ENCODE measurements around the gene ADIPOR2.

ADIPOR2 gene

DNA sequence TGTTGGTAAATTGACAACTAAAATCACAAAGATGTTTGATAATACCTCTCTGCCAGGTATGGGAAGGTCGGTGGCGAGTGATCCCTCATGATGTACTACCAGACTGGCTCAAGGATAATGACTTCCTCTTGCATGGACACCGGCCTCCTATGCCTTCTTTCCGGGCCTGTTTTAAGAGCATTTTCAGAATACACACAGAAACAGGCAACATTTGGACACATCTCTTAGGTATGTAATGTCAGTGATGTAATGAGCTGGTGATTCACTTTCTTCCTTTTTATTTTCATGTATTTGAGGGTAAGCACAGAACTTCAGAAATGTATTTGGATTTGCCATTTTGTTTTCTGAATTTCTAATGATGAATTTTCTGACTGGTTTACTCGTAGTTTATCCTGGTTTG is 86.9 kb downstream of the ADIPOR2 start:
- DNase-seq = no peak

DNA sequence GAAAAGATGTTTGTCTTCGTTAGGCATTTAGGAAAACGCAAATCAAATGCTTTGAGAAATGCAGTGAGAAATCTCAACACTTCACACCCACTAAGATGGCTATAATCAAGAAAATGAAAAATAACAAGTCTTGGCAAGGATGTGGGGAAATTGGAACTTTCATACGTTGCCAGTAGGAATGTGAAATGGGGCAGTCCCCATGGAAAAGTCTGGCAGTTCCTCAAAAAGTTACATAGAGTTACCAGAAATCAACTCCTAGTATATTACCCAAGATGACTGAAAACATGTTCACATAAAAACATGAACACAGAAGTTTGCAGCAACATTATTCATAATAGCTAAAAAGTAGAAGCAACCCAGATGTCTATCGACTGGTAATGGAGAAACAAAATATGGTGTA is 88.0 kb downstream of the ADIPOR2 start:
- DNase-seq = no peak

DNA sequence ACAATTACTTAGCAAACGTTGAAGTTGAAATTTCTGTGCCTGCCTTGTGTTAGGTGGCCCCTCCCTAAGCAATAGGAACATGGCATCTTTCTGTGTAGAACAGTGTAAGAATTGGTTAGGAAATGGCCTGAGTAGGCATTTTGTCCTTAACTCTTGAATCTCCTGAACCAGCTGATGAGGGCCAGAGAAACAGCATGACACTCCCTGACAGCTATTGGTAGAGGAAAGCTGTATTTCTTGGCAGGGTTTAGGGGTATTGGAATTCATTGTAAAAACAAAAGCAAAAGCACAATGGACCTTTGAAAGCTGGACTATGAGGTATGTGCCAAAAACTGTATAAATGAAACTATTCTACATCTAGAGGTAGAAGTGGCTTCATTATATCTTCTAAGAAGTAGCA is 88.9 kb downstream of the ADIPOR2 start:
- no peak for DNase-seq

DNA sequence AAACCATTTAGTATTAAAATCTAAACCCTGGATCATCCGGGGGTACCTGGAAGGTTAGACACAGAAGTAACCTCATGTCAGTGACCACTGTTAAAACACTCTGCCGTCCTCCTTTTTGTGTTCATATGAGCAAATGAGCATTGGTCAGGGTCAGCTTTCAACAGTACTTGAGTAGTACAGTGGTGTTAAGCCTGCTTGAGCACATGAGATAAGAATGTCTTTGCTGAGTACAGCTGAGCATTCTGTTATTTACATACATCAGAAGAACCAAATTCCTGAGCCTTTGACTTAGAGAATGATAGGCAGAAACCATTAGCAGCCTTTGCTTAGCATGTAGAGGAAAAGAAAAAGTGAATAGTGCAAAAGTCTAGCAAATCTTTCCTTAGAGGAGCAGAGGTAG is 90.9 kb downstream of the ADIPOR2 start:
- DNase-seq = no peak

DNA sequence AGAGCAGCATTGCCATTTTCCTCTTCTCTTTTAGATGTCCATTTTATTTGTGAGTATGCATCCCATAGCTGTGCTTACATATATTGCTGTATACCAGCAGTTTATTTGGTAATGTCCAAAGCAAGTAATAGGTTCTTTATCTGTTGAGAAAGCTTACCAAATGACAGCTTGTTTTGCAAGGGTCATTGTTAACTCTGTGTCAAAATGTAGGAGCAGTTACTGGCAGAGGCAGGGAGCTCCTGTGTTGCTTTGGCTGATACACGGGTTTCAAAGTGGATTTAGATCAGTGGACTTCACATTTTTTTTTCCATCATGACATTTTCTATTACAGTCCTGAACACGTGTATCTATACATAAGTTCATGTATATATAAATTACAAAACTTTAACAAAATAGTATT is 91.3 kb downstream of the ADIPOR2 start:
- DNase-seq = no peak

DNA sequence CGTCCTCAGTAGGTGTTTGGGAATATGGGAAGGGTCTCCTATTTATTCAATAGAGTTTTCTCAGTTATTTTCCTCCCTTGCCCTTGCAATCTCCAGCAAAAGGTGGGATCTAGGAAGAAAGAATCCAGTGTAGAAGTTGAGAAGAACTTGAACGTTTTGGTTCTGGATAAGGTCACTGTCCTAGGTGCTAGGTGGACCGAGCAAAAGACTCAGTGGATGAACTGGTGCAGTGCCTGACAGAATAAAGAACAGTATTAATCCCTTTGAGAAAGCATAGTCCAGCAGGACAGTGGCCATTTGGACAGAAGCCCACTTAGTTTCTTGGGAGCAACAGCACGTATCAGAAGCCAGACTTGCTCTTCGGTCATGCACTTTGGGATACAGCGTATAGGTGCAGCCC is 96.8 kb downstream of the ADIPOR2 start:
- DNase-seq = no peak

DNA sequence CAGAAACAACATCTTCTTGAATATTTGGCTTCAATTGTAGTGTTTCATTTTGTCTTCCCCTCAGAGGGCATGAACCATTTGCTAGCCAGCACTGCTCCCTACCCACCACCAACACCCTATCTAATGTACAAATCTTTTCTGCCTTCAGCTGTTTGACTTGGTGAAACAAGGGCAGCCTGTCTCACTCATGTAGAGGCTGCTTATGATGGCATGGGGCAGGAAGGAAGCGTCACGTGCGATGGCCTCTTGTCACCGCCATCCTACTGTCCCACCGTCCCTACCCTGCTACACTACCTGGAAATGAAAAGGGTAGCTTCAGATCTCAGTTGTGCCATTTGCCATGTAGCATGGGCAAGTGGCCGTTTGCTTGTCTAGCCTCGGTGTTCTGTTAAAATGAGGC is 99.6 kb downstream of the ADIPOR2 start:
- no peak for DNase-seq

DNA sequence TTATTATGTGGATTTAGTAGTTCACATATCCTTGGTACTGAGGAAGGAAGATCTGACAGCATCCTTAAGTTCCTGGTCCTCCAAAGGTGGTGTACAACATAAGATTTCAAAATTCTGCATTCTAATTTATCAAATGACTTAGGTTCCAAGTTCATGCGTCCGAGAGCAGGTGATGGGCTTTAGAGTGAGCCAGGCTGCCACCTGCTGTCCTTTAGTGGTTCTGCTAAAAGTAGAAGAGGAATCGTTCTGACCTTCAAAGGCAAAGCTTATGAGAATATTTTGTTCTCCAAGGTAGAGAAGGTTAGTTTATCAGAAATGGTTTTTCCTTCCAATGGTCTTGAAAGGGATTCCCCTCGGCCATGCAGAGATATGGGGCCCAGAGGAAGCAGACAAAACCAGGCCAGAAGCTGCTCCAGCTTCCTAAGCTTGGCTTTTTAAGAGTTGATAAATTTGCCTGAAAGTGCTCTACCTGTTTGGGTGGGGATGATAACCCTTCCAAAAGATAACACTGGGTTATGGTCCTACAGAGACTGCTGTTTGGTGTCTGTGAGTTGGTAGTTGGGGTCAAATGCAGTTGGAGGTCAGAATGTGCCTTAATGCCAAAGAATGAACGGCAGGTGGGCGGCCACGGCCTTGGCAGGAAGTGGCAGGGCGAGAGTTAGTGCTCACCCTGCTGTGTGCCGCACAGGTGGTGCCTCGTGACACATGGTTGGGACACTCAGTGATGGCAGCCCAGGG is 100.4 kb downstream of the ADIPOR2 start:
- DNase-seq = peak; percentile 67 to 71

DNA sequence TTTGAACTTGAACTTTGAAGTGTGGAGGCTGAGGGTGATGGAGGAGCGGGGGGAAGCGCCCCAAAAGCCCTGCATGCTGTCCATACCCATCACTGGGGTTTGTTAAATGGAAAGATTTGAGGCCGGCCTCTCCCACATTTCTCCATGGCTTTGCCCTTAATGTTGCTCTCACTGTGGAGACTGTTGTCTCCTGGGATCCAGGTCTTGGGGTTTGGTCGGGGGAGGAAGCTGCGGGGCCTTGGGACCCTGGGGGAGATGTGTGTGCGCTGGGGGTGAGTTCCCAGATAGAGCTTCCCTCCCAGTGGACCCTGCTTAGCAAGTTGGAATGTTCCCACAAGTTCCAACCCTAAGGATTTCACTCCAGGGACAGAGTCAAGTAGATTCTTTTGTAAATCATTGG is 101.5 kb downstream of the ADIPOR2 start:
- DNase-seq = no peak

DNA sequence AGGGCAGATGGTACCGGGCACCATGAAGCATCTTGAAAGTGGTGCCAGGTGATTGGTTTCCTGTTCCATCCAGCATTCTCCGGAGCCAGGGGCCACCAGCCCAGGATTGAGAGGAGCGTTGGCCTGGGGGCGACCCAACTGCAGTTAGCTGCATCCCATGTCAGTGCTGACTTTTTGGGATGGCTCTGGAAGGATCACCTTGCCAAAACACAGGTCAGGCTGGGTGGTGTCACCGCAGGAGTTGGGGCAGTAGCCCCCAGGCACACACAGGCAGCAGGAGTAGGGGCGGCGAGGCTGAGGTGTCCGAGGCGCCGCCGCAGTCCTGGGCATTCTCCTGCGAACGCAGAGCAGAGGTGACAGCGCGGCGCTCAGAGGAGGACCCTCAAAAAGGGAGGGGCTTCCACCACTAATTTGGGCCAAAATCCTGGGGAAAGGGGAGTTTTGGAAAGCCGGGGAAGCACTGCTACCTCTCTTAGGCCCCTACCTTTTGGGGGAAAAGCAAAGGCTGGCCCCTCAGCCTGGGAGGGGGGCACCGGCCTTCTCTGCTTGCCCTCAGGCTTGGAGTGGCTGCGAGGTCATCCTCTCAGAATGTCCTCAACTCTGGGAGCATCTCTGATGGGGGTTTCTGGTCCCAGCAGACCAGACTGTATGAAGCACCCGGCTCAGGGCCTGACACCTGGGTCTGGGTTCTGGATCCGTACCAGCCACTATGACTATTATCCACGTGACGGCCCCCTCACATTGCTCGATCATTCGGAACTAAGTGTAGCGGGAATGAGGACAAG is 102.7 kb downstream of the ADIPOR2 start:
- DNase-seq = no peak

DNA sequence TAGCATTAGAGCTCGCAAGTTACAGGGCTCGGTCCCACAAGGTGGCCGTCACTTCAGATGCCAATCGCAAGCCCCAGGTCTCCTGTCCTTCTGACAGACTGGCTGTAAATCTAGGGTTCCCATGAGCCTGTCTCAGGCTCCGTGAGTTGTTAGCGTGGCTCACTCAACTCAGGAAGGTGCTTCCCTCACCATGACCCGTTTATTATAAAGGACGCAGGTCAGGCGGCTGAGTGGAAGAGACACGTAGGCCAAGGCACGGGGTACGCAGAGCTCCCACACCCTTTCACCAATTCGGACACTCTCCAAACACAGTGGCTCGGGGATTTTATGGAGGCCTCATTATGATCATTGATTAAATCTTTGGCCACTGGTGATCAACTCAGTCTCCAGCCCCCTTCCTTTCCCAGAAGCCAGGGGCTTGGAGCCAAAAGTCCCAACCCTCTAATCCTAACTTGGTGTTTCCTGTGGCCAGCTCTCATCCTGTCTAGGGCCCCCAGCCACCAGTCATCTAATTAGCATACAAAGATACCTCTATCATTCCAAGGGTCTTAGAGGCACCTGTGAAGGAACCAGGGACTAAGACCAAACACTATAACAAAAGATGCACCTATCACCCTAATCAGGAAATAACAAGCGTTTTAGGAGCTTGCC is 103.7 kb downstream of the ADIPOR2 start:
- no peak for DNase-seq

DNA sequence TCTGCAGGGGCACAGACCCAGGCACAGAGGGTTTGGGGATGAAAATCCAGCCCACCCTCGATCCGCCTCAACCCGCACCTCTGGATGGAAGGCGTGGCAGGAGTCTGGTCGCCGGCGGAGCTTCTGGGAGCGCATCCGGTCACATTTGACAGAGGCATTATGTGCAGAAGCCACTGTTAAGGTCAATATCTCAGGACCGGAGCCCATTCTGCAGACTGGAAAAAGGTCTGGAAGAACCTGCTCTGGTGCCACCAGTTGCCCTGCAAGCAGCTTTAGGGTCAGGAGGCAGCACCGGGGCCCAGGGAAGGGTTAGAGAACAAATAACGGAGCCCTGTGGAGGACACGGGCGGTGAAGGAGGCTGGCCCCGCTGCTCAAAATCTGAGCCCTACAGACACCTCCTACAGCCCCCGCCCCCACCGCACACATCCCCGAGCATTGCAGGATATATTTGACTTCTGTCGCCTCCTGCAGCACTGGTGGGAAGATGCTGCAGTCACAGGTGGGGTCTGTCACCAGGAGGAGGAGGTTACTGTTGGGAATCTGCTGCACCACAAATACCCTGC is 104.4 kb downstream of the ADIPOR2 start:
- DNase-seq = no peak

DNA sequence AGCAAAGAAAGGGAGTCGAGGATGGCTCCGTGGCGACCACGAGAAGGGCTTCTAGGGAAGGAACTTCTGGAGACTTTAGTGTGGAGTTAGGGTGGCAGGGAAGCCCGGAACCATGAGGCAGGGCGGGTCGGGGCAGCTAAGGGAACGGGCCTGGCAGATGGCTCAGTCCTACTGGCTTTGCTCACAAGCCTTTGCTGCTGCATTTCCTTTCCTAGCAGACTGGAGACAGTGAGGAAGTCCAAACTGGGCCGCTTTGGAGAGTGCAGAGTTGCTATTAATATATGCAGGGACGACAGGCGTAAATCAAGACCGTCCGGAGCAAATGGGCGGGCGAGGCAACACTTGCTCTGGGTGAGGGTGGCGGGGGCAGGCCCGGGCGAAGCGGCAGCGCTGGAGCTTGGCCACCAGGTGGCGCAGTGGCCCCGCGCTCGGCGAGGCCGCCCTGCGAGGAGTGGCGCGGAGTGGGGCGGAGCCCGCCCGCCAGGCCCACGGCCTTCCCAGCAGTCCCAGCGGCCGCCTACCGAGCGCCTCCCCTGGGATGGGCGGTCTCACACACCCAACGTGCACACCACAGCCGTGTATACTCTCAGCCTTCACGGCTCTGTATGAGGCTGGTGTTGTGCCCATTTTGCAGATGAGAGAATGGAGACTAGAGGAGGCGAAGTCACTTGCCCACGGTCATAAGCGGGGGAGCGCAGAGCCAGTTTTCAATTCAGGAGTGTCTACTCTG is 105.1 kb downstream of the ADIPOR2 start:
- DNase-seq = peak; percentile 93 to 95

DNA sequence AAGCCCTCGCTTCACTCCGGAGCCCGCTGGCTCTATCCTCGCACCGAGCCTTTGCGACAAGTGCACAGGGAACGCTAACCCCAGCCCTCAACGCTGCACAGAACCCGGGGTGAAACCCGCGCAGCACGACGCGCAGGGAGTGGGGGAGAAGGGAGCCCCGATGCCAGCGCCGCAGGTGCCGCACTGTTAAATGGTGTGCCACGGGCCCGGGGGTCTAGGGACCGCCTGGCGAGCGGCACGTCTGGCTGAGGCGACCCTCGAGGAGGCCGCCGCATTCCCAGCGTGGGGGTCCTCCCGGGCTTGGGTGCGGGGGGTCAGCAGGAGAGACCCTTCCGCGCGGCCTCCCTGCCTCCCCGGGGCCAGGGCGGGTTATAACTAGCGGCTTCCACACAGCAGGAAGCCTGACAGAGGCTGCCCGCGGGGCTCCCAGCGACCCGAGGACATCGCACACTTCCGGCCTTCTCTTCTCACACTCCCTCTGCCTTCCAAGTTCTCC is 105.7 kb downstream of the ADIPOR2 start:
- DNase-seq = peak; percentile 54 to 63

DNA sequence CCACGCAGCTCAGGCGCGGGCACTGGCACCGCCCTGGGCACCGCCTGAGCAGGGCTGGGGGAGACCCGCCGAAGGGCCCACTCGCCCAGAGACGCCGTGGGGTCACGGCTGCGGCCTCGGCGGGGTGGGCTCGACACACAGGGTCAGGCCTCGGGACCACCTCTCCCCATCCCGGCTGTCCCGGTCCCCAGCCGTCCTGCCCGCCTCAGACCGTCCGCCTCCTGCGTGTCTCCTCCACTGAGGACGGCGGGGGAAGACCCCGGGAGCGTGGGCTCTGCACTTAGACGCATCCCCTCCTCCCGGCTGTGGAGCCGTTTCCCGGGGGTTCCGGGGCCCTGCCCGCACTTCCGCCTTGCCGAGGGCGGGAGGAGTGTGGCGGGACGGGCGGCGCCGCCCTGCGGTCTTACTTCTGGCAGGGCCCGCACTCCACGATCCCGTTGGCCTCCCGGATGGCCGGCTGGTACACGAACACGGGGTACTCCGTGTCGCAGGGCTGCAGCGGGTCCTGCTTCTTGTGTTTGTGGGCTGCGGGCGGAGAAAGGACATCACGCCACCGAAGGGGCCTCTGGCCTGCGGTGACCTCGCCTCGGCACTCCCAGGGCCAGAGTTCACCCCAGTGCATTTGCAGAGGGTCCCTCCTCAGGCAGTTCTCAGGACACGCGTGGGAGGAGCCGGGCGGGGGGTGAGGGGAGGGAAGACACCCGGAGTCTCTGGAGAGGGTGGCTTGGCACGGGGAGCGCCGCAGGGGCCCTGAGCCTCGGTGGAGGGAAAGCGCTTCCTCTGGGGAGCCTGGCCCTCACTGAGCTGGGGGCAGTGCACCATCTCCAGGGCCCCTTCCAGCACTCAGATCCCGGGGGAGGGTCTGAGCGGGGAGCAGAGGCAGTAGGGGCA is 106.4 kb downstream of the ADIPOR2 start:
- peak; percentile 61 to 70 for DNase-seq

DNA sequence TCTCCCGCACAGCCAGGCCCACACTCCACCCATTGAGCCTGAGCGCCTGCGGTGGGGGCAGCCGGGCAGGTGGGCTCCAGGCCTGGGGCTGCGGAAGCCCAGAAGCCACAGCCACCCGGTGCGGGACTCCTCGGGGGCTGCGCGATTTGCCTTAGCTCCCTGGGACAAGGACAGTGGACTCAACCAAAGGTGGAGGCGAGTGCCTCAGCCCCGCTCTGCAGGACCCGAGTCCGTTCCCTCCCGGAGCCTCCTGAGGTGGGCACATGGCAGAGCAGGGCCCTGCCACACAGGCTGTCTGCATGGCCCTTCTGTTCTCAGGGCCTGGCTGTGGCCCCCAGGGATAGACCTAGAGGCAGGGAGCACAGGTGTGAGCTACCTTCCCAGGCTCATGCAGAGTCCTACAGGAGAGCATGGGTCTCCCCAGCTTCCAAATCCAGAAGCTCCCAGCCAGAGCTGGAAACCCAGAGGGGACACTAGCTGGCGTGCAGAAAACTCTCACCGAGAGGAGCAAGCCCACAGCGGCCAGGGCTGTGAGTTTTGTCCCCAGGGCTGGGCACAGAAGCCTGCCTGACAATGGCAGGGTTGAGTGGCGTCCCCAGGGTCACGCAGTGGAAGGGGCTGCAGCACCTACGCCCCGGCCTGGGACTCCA is 107.2 kb downstream of the ADIPOR2 start:
- no peak for DNase-seq

DNA sequence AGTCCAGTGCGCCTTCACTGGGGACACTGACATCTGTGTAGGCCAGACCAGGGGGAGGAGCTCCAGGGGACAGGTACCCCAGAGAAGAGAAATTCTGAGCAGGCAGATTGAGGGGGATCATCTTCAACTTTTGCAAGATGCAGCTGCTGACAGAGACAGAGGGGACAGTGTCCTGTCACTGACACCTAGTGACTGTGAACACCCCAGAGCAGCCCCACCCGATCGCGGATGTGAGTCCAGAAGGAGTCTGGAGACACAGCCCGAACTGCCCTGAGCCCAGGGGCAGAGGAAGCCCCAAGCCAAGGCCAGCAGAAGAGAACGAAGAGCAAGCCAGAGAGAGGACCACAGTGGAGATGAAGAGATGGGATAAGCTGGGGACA is 107.8 kb downstream of the ADIPOR2 start:
- DNase-seq = no peak

DNA sequence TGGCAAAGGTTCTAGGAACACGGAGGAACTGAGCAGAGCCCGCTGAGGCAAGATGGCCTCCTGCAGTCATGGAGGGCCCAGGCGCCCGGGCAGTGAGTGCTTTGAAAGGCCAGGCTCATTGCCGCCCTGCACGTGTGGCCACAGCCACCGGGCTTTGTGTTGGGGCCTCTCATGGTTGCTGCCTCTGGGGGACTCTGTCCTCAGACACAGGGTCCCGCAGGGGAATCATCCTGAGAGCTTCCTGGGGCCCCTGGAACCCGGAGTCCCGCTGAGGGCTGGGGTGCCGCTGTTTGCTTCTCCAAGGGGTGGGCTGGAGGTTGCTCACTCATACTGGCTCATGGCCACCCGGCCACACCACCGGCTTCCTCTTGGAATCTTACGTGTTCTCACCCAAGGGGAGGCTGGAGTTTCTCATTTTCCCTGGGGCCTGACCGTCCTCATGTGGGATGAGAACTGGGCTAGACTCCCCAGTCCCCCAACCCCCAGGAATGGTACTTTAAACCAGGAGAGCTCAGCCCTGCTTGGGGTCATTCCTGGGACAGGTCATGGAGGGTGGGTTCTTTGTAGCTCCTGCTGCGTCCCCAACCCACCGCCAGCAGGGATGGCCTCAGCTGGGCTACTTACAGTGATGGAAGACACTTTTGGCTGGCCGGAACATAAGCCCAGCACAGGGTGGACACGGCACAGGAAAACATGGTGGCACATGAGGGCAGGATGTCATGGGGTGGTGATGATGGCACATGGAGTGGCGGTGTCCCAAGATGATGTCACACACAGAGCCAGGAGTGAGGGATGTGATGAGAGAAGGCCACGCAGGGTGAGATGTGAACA is 108.4 kb downstream of the ADIPOR2 start:
- DNase-seq = no peak

DNA sequence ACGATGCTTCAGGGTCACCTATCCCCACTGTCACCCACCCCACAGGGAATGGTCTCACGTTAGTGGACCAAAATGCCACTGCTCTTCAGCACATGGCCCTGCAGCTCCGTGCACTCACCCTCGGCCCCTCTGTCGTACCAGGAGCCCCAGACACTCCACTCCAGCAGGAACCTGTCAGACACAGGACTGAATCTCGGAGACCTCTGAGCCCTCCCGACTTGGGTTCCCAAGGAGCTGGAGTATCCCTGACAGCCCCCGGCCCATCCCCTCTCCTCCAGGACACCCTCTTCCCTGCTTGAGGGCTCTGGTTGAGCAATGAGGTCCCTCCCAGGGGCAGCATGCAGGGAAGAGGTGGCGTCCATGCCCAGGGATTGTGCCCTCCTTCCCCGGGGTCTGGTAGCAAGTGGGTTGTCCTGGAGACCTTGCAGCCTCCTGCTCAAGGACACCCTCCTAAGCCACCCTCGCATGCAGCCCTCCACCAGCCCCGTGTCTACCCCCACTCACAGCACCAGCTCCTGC is 109.1 kb downstream of the ADIPOR2 start:
- no peak for DNase-seq
